Measurements from ENCODE around the gene ATP2C2.

- TF ChIP-seq CTCF (conservative IDR thresholded peaks at IDR 0.05 in 1 of 2, IDR thresholded peaks at IDR 0.05 in 1 of 2; ENCODE audit: low read depth in 1 of 2, low read length in 2 of 2), result no peak
- no peak for TF ChIP-seq EZH2 (IDR thresholded peaks at IDR 0.05; ENCODE audit: low read length, missing control alignments)
Measured at GRCh38 chr16:84461413-84462295, 93.3 kb downstream of the ATP2C2 start.

Data from fibroblast of lung (primary cell).